Right atrium auricular region (tissue), 2 donors: ENCODE measurements around the gene MYO5B. TPM values are rescaled to one million over a fixed set of nuclear protein-coding genes. Genes with fewer than 3 reads are reported as not detected.

ENCODE experiments used
- DNase-seq: peaks from one replicate; pipeline ENCODE4 v3.0.0-alpha.2; 2019; ENCODE audit warnings: low spot score
- H3K27ac ChIP-seq, 2 donors: fragments of 200-600 bp; sonication (generic); 1 replicate in 1 of 2; 2 replicates in 1 of 2; pipeline ENCODE4 v1.5.1; 2016 to 2019
- H3K27me3 ChIP-seq, 2 donors: fragments of 200-600 bp; sonication (generic); one replicate each; pipeline versions ENCODE4 v1.5.1 to v1.6.0; 2017 to 2019
- H3K36me3 ChIP-seq: fragments of 200-600 bp; sonication (generic); one replicate; pipeline ENCODE4 v1.5.1; 2016
- H3K4me1 ChIP-seq, 2 donors: fragments of 200-600 bp; sonication (generic); one replicate each; pipeline versions ENCODE4 v1.5.1 to v1.6.0; 2017 to 2019
- H3K4me3 ChIP-seq, 2 donors: fragments of 200-600 bp; sonication (generic); 1 replicate in 1 of 2; 2 replicates in 1 of 2; pipeline ENCODE4 v1.5.1; 2017 to 2019; ENCODE audit warnings: mild to moderate bottlenecking in 1 of 2, moderate library complexity in 1 of 2
- H3K9me3 ChIP-seq, 2 donors: fragments of 200-600 bp; sonication (generic); one replicate each; pipeline ENCODE4 v1.5.1; 2019
- total RNA-seq, 2 donors: library from RNA; depleted of rRNA; stranded (reverse); fragments of >200 nt; gene quantifications; one replicate each; pipeline ENCODE4 v1.1.0, GENCODE V29; 2016
- TF ChIP-seq, protein P1 (sequence below), 2 donors: fragments of 200-600 bp; sonication (generic); IDR thresholded peaks; one replicate each; pipeline ENCODE4 v1.5.1; 2019; ENCODE audit warnings: antibody characterized with exemption in 2 of 2

MYO5B gene
- total RNA-seq, 2 donors from 2014 or later = 7.7 to 10.2 TPM

DNA sequence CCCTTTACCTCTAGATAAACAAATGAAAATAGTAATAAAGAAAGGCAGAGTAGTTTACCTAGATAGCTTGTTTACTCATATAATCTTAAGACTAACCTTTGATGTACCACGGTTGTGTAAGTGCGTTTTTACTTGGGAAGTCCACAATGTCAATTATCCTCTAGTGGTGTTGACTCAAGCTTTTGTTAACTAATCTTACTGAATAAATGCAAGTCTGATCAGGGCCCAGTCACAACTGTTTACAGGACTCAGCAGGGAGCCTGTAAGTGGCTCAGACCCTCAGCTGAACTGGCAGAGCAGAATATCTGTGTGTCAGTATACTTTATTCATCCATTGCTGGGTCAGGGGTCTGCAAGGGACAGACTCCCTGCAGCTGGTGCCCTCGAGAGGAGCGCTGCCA is 283.5 kb downstream of the MYO5B start:
- H3K4me3 ChIP-seq = no peak overlapping the region
- no peaks in the 10 kb centered on the region for H3K9me3 ChIP-seq
- TF ChIP-seq, protein P1, sequence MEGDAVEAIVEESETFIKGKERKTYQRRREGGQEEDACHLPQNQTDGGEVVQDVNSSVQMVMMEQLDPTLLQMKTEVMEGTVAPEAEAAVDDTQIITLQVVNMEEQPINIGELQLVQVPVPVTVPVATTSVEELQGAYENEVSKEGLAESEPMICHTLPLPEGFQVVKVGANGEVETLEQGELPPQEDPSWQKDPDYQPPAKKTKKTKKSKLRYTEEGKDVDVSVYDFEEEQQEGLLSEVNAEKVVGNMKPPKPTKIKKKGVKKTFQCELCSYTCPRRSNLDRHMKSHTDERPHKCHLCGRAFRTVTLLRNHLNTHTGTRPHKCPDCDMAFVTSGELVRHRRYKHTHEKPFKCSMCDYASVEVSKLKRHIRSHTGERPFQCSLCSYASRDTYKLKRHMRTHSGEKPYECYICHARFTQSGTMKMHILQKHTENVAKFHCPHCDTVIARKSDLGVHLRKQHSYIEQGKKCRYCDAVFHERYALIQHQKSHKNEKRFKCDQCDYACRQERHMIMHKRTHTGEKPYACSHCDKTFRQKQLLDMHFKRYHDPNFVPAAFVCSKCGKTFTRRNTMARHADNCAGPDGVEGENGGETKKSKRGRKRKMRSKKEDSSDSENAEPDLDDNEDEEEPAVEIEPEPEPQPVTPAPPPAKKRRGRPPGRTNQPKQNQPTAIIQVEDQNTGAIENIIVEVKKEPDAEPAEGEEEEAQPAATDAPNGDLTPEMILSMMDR (IDR thresholded peaks at IDR 0.05) = no peak
- no peaks in the 10 kb centered on the region for H3K27me3 ChIP-seq
- H3K27ac ChIP-seq = no peak overlapping the region
- DNase-seq = no peak
- H3K4me1 ChIP-seq = no peaks in the 10 kb centered on the region
- H3K36me3 ChIP-seq = no peaks in the 10 kb centered on the region

DNA sequence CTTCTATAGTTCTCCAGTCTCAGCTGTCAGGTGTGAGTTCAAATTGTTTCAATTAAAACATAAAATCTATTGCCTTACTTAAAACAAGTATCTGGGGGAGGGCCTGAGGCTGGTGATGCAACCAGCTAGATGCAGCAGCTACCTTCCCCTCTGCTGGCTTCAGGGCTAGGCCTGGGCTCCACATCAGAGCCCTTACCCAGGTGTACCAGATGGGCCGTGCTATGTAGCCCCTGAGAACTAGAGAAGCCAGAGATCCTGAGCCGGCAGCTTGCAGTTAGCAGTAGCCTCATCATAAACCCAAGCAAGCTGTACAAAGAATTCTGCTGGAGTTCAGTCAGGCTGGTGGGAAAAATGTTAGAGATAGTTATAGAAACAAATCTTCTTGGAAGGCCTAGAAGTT is 284.0 kb downstream of the MYO5B start:
- Histone ChIP-seq H3K4me1 (no peaks in the 10 kb centered on the region), H3K36me3 (no peaks in the 10 kb centered on the region), H3K27me3 (no peaks in the 10 kb centered on the region), H3K9me3 (no peaks in the 10 kb centered on the region), H3K27ac (no peak overlapping the region), H3K4me3 (no peak overlapping the region)
- no peak for DNase-seq
- TF ChIP-seq, protein P1 (IDR thresholded peaks at IDR 0.05) = no peak

DNA sequence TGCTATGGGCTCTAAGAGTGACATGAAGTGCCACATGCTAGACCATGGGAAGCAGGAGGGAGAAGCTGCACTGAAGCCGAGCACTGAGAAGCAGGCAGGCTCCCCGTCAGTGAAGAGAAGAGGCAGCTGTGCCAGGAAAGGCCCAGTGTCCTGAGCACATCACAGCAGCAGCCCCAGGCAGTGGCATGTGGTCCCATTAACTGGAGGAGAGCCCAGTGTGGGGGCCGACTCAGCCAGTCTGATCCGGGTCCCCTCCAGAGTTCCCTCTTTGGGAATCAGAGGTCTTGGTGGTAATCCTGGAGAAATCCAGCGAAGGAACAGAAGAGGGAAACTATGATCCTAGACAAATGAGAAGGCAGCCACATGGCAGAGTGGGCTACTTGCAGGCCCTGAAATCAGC is 284.9 kb downstream of the MYO5B start:
- Histone ChIP-seq H3K27ac (no peak overlapping the region), H3K9me3 (no peaks in the 10 kb centered on the region), H3K36me3 (no peaks in the 10 kb centered on the region), H3K4me1 (no peaks in the 10 kb centered on the region), H3K27me3 (no peaks in the 10 kb centered on the region), H3K4me3 (no peak overlapping the region)
- no peak for DNase-seq
- TF ChIP-seq, protein P1 (IDR thresholded peaks at IDR 0.05) = no peak

DNA sequence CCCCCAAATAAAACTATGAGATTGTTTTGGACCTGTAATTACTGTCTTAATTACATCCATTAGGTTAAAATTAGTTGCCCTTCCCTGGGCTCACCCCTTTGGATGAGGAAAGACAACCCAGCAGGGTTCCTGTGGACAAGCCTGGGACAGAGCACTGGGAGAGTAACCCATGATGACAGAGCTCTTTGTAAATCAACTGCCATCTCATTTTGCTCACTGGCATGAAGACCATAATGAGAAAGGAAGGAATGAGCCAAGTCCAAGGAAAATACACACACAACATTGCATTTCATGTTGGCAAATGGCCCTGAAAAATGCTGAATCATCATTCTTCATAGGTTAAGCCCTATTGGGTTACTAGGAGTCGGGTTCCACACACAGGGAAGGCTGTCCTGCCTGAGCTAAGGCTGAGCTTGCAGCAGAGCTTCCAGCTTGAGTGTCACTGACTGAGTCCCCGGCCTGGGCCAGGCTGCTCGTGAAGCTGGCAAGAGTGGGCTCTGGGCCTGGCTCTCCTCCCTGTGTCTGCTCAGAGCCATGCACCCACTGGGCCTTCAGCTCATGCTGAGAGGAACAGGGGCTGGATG is 287.5 kb downstream of the MYO5B start:
- no peaks in the 10 kb centered on the region for H3K4me1 ChIP-seq
- TF ChIP-seq, protein P1 (IDR thresholded peaks at IDR 0.05) = no peak
- H3K27me3 ChIP-seq = no peaks in the 10 kb centered on the region
- H3K4me3 ChIP-seq = no peak overlapping the region
- no peaks in the 10 kb centered on the region for H3K36me3 ChIP-seq
- H3K27ac ChIP-seq = no peak overlapping the region
- H3K9me3 ChIP-seq = no peaks in the 10 kb centered on the region
- DNase-seq = no peak

DNA sequence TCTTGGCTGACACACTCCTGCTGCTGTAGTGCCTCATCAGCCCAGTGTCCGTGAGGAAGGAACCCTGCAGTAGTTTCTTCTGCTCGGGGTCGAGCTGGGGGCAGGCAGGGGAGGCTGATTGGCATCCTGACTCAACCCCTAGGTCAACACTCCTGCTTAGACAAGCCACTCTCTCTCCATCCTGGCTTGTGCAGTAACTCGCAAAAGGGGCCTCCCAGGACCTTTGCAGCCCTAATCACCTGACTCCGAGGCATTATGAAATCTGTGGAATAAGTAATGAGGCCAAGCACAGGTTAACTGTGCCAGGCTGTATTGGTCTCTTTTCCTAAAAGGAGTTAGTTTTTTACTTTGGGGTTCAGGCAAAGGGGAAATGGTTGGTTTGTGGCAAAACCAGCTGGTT is 289.2 kb downstream of the MYO5B start:
- Histone ChIP-seq H3K27me3 (no peaks in the 10 kb centered on the region), H3K36me3 (no peaks in the 10 kb centered on the region)
- TF ChIP-seq, protein P1 (IDR thresholded peaks at IDR 0.05) = no peak

More for the DNA sequence above, 289.2 kb downstream of the MYO5B start:
- H3K4me3 ChIP-seq = no peak overlapping the region
- no peak overlapping the region for H3K27ac ChIP-seq
- DNase-seq = no peak
- H3K9me3 ChIP-seq = no peaks in the 10 kb centered on the region
- H3K4me1 ChIP-seq = no peaks in the 10 kb centered on the region
